Measurements from ENCODE around the gene PFKL.

- TF ChIP-seq, protein P1, sequence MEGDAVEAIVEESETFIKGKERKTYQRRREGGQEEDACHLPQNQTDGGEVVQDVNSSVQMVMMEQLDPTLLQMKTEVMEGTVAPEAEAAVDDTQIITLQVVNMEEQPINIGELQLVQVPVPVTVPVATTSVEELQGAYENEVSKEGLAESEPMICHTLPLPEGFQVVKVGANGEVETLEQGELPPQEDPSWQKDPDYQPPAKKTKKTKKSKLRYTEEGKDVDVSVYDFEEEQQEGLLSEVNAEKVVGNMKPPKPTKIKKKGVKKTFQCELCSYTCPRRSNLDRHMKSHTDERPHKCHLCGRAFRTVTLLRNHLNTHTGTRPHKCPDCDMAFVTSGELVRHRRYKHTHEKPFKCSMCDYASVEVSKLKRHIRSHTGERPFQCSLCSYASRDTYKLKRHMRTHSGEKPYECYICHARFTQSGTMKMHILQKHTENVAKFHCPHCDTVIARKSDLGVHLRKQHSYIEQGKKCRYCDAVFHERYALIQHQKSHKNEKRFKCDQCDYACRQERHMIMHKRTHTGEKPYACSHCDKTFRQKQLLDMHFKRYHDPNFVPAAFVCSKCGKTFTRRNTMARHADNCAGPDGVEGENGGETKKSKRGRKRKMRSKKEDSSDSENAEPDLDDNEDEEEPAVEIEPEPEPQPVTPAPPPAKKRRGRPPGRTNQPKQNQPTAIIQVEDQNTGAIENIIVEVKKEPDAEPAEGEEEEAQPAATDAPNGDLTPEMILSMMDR (optimal IDR thresholded peaks at IDR 0.05 in 1 of 3, IDR thresholded peaks at IDR 0.05 in 1 of 3, conservative IDR thresholded peaks at IDR 0.05 in 1 of 3; ENCODE audit: extremely low read depth in 1 of 3, insufficient read depth in 2 of 3, low read length in 3 of 3) = no peak
- TF ChIP-seq EZH2 (IDR thresholded peaks at IDR 0.05; ENCODE audit: low read length) = no peak
These were observed 34.1 kb upstream of the PFKL start for GRCh38 chr21:44265734-44266270.

Measured in keratinocyte (primary cell).